H9 (cell line): Measurements from ENCODE around the gene FAM193A. TPM values are rescaled to one million over a fixed set of nuclear protein-coding genes. Genes with fewer than 3 reads are reported as not detected.
A peak's percentile ranks its signal among the peaks of the same experiment; 100 is the strongest.

Source experiments
- DNase-seq: peaks from one replicate; pipeline ENCODE4 v3.0.0-alpha.2; 2017
- H2AFZ ChIP-seq: one replicate; pipeline ENCODE4 v1.6.1; 2013; ENCODE audit warnings: mild to moderate bottlenecking, low read length, control low read depth, moderate library complexity
- H2AK5ac ChIP-seq: 2 replicates; pipeline ENCODE4 v1.6.1; 2013; ENCODE audit warnings: low read length, control low read depth, mixed read lengths; ENCODE audit not compliant: insufficient read length
- H2BK120ac ChIP-seq: one replicate; pipeline ENCODE4 v1.6.1; 2013; ENCODE audit warnings: low read depth, mild to moderate bottlenecking, low read length, control low read depth, inconsistent platforms; ENCODE audit not compliant: poor library complexity, severe bottlenecking
- H2BK12ac ChIP-seq: 2 replicates; pipeline ENCODE4 v1.6.1; 2013; ENCODE audit warnings: low read length, control low read depth, mixed read lengths, low read depth; ENCODE audit not compliant: insufficient read length
- H2BK15ac ChIP-seq: 2 replicates; pipeline ENCODE4 v1.6.1; 2013; ENCODE audit warnings: low read depth, low read length, control low read depth
- H2BK20ac ChIP-seq: one replicate; pipeline ENCODE4 v1.6.1; 2013; ENCODE audit warnings: low read depth, mild to moderate bottlenecking, low read length, control low read depth, inconsistent platforms; ENCODE audit not compliant: poor library complexity, severe bottlenecking
- H2BK5ac ChIP-seq: 2 replicates; pipeline ENCODE4 v1.6.1; 2013; ENCODE audit warnings: low read length, control low read depth, mixed read lengths; ENCODE audit not compliant: insufficient read length
- H3K14ac ChIP-seq: 2 replicates; pipeline ENCODE4 v1.6.1; 2013; ENCODE audit warnings: low read length, control low read depth; ENCODE audit not compliant: insufficient read depth
- H3K18ac ChIP-seq: 2 replicates; pipeline ENCODE4 v1.6.1; 2013; ENCODE audit warnings: low read depth, mild to moderate bottlenecking, mixed read lengths, low read length, control low read depth; ENCODE audit not compliant: insufficient read length
- H3K23ac ChIP-seq: 2 replicates; pipeline ENCODE4 v1.6.1; 2013; ENCODE audit warnings: low read length, control low read depth, mixed read lengths, low read depth; ENCODE audit not compliant: insufficient read length
- H3K23me2 ChIP-seq: 2 replicates; pipeline ENCODE4 v1.6.1; 2013; ENCODE audit warnings: low read depth, mild to moderate bottlenecking, mixed read lengths, low read length, control low read depth; ENCODE audit not compliant: insufficient read length, poor library complexity, severe bottlenecking
- H3K27ac ChIP-seq: 2 replicates; pipeline ENCODE4 v1.5.1; 2013; ENCODE audit warnings: low read length, control low read depth, mixed read lengths, low read depth; ENCODE audit not compliant: insufficient read length
- H3K27me3 ChIP-seq: 2 replicates; pipeline ENCODE4 v1.6.1; 2013; ENCODE audit warnings: low read length, control low read depth, inconsistent platforms; ENCODE audit not compliant: insufficient read depth
- H3K4ac ChIP-seq: 2 replicates; pipeline ENCODE4 v1.6.1; 2013; ENCODE audit warnings: low read depth, mild to moderate bottlenecking, control low read depth, inconsistent platforms, low read length, moderate library complexity
- H3K4me1 ChIP-seq: 2 replicates; pipeline ENCODE4 v1.6.1; 2013; ENCODE audit warnings: low read length, control low read depth, inconsistent platforms; ENCODE audit not compliant: insufficient read depth
- H3K4me2 ChIP-seq: 2 replicates; pipeline ENCODE4 v1.6.1; 2013; ENCODE audit warnings: low read length, control low read depth, mixed read lengths; ENCODE audit not compliant: insufficient read length, insufficient read depth
- H3K56ac ChIP-seq: 2 replicates; pipeline ENCODE4 v1.6.1; 2013; ENCODE audit warnings: low read depth, mild to moderate bottlenecking, mixed read lengths, low read length, control low read depth; ENCODE audit not compliant: insufficient read length
- H3K79me1 ChIP-seq: 2 replicates; pipeline ENCODE4 v1.6.1; 2013; ENCODE audit warnings: low read depth, mild to moderate bottlenecking, moderate library complexity, low read length, control low read depth, inconsistent platforms; ENCODE audit not compliant: insufficient read depth, poor library complexity, severe bottlenecking
- H3K79me2 ChIP-seq: 2 replicates; pipeline ENCODE4 v1.6.1; 2013; ENCODE audit warnings: low read length, control low read depth, inconsistent platforms; ENCODE audit not compliant: insufficient read depth
- H3K9ac ChIP-seq: 2 replicates; pipeline ENCODE4 v1.6.1; 2013; ENCODE audit warnings: low read length, control low read depth, mixed read lengths; ENCODE audit not compliant: insufficient read length; ENCODE audit errors: extremely low read depth
- H3K9me3 ChIP-seq: one replicate; pipeline ENCODE4 v1.6.1; 2013; ENCODE audit warnings: low read depth, low read length, inconsistent platforms; ENCODE audit not compliant: control insufficient read depth
- H3T11ph ChIP-seq: one replicate; pipeline ENCODE4 v1.6.1; 2013; ENCODE audit warnings: mild to moderate bottlenecking, low read length, control low read depth, inconsistent platforms
- H4K20me1 ChIP-seq: one replicate; pipeline ENCODE4 v1.6.1; 2013; ENCODE audit not compliant: control insufficient read depth, insufficient read length, insufficient read depth
- H4K5ac ChIP-seq: 2 replicates; pipeline ENCODE4 v1.6.1; 2013; ENCODE audit warnings: low read depth, mild to moderate bottlenecking, mixed read lengths, low read length, control low read depth; ENCODE audit not compliant: insufficient read length
- H4K8ac ChIP-seq: replicated peaks from 2 replicates; pipeline ENCODE4 v1.6.1; 2013; ENCODE audit warnings: low read length, control low read depth, mixed read lengths, low read depth; ENCODE audit not compliant: insufficient read length
- H4K91ac ChIP-seq: 2 replicates; pipeline ENCODE4 v1.6.1; 2013; ENCODE audit warnings: low read depth, mild to moderate bottlenecking, moderate library complexity, mixed read lengths, low read length, control low read depth; ENCODE audit not compliant: insufficient read length
- H3K27ac Mint-ChIP-seq, 3 experiments: 2 replicates in 2 of 3; 3 replicates in 1 of 3; pipeline ENCODE4 v1.8.0; 2020 to 2021; ENCODE audit warnings: mixed read lengths in 3 of 3, mild to moderate bottlenecking in 1 of 3, moderate library complexity in 1 of 3
- H3K27me3 Mint-ChIP-seq: 2 replicates; pipeline ENCODE4 v1.8.0; 2021; ENCODE audit warnings: low read depth, mild to moderate bottlenecking, moderate library complexity, mixed read lengths
- H3K36me3 Mint-ChIP-seq, 3 experiments: 2 replicates in 2 of 3; 3 replicates in 1 of 3; pipeline ENCODE4 v1.8.0; 2020 to 2021; ENCODE audit warnings: low read depth in 3 of 3, mixed read lengths in 3 of 3; ENCODE audit not compliant: insufficient read depth in 1 of 3
- H3K4me1 Mint-ChIP-seq, 2 experiments: 2 replicates each; pipeline ENCODE4 v1.8.0; 2020; ENCODE audit warnings: mixed read lengths in 2 of 2
- H3K4me3 Mint-ChIP-seq, 2 experiments: 2 replicates in 1 of 2; 3 replicates in 1 of 2; pipeline ENCODE4 v1.8.0; 2020 to 2021; ENCODE audit warnings: mild to moderate bottlenecking in 2 of 2, mixed read lengths in 2 of 2, moderate library complexity in 1 of 2
- H3K9me3 Mint-ChIP-seq, 2 experiments: 2 replicates in 1 of 2; 3 replicates in 1 of 2; pipeline ENCODE4 v1.8.0; 2020; ENCODE audit warnings: mild to moderate bottlenecking in 2 of 2, mixed read lengths in 2 of 2, moderate library complexity in 1 of 2
- CTCF ChIP-seq: fragments of 200-600 bp; sonication (generic); conservative IDR thresholded peaks from 3 replicates; pipeline ENCODE4 v1.8.0; 2021; ENCODE audit warnings: antibody characterized with exemption, mild to moderate bottlenecking
- WGBS: extraction: QIAGEN DNeasy Blood & Tissue Kit; methylation state at CpG from one replicate; pipeline ENCODE4 v1.1.7; 2013; ENCODE audit warnings: missing lambda C conversion rate, low lambda C conversion rate, mixed read lengths; ENCODE audit not compliant: insufficient read length; ENCODE audit errors: extremely low coverage; 5-methylcytosine and 5-hydroxymethylcytosine counted together
- total RNA-seq: library from RNA; stranded (reverse); gene quantifications from 2 replicates; pipeline ENCODE4 v1.2.1, GENCODE V29; 2021

The FAM193A gene
- total RNA-seq, 1 experiment from 2014 or later = 36.9 TPM

GRCh38 chr4:2599304-2599654 lies 62.8 kb downstream of the FAM193A start:
- H3K4me1 Mint-ChIP-seq = peaks cover 43 to 51% of the 10 kb centered on the region in 2 experiments

More at GRCh38 chr4:2599304-2599654, 62.8 kb downstream of the FAM193A start:
- Histone ChIP-seq H2BK12ac (no peak overlapping the region), H2BK5ac (no peak overlapping the region), H4K91ac (no peak overlapping the region), H3K4me2 (no peak overlapping the region), H3K18ac (no peak overlapping the region), H2AK5ac (no peak overlapping the region), H4K8ac (no peak overlapping the region), H2BK20ac (no peak overlapping the region), H3K23ac (no peak overlapping the region), H2AFZ (no peak overlapping the region), H3K9me3 (no peaks in the 10 kb centered on the region), H3K4me1 (peaks cover 12% of the 10 kb centered on the region; the same call in 1 of the 2 replicates), H3K27ac (no peak overlapping the region), H3K9ac (no peak overlapping the region), H2BK120ac (no peak overlapping the region), H3K79me2 (peaks cover 16% of the 10 kb centered on the region; the same call in 1 of the 2 replicates), H4K20me1 (no peaks in the 10 kb centered on the region), H3K56ac (no peak overlapping the region), H3K14ac (no peak overlapping the region), H3K23me2 (no peaks in the 10 kb centered on the region), H2BK15ac (no peak overlapping the region), H3K27me3 (no peaks in the 10 kb centered on the region), H3K4ac (no peak overlapping the region), H4K5ac (no peak overlapping the region), H3K79me1 (peaks cover 5% of the 10 kb centered on the region), H3T11ph (no peak overlapping the region)
- no peak for TF ChIP-seq CTCF
- DNase-seq = no peak
- H3K27ac Mint-ChIP-seq = peak overlapping the region; percentile 74 to 97 (median 89); a peak in 4 of 7 replicates
- H3K27me3 Mint-ChIP-seq = no peaks in the 10 kb centered on the region
- WGBS = no CpG with 5 or more reads among the region's 6 CpGs
- H3K9me3 Mint-ChIP-seq = no peaks in the 10 kb centered on the region
- H3K36me3 Mint-ChIP-seq = peaks cover 17 to 44% (median 17%) of the 10 kb centered on the region in 3 experiments; a peak in 6 of 7 replicates
- H3K4me3 Mint-ChIP-seq = peak overlapping the region in 1 of 2 experiments; percentile 50; a peak in 2 of 5 replicates
